ENCODE measurements around the gene VWCE. TPM values are rescaled to one million over a fixed set of nuclear protein-coding genes. Genes with fewer than 3 reads are reported as not detected.

The VWCE gene
- total and polyA plus RNA-seq, 5 donors from 2014 or later = 0.94 TPM; not detected in 4

DNA sequence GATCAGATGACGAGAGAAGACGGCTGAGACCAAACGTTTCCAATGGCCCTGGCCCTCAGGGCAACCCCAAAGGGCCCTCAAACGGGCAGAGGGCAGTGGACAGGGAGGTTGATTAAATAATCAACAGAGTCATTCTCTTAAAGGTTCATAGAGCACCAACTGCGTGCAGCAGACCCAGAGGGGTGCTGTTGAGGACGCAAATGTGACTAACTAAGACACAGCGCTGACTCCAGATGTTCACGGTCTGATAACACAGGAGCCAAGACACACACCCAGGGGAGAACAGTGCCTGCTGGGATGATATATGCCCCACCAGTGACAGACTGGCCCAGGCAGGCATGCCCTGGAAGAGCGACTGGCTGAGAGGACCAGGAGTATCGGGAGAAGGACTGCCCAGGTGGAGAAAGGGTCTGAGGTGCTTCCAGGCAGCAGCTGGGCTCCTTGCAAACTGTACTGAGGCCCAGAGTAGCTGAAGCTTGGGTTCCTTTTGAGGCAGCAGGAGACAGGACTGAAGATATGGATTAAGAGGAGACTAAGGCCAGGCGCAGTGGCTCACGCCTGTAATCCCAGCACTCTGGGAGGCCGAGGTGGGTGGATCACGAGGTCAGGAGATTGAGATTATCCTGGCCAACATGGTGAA lies 7.7 kb downstream of the VWCE start:
- Mint-ChIP-seq H3K27ac (no peak overlapping the region), H3K4me3 (no peak overlapping the region), H3K4me1 (peaks cover 0 to 1% (median 0%) of the 10 kb centered on the region in 4 donors), H3K27me3 (peaks cover 36% of the 10 kb centered on the region), H3K9me3 (peaks cover 0 to 5% (median 0%) of the 10 kb centered on the region in 7 donors), H3K36me3 (no peaks in the 10 kb centered on the region)
- ATAC-seq (ENCODE audit: low read depth in 2 of 2) = no peak
- H3K9me3 ChIP-seq (ENCODE audit: control insufficient read depth in 2 of 2, low read length in 2 of 2) = no peaks in the 10 kb centered on the region
- H3K27me3 ChIP-seq (ENCODE audit: control insufficient read depth, insufficient read depth, low read length) = peaks cover 2% of the 10 kb centered on the region
- no peaks in the 10 kb centered on the region for H3K36me3 ChIP-seq (ENCODE audit: control insufficient read depth, insufficient read depth, low read length)
- H3K27ac ChIP-seq (ENCODE audit: insufficient read depth, low read length, poor library complexity, severe bottlenecking) = no peak overlapping the region
- H3K4me3 ChIP-seq (ENCODE audit: low read depth, low read length) = no peak overlapping the region
- H3K4me1 ChIP-seq (ENCODE audit: control insufficient read depth, insufficient read depth, low read length, poor library complexity, severe bottlenecking) = no peaks in the 10 kb centered on the region
- DNase-seq = no peak

DNA sequence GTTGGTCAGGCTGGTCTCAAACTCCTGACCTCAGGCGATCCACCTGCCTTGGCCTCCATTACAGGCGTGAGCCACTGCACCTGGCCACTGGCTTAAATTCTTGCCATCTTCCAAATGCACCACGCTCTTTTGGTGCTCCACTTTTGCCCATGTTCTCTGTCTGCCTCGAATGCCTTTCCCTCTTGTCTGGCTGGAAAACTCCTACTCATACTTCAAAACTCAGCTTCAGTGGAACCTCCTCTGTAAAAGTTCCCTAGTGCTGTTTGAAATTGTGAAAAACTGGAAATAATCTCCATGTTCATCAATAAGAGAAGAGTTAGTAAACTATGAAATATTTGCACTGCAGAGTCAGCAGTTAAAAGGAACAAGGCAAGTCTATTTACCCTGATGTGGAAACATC lies 11.5 kb downstream of the VWCE start:
- DNase-seq (no peak), ATAC-seq (ENCODE audit: low read depth in 2 of 2) (no peak)
- H3K27ac ChIP-seq (ENCODE audit: insufficient read depth, low read length, poor library complexity, severe bottlenecking) = no peak overlapping the region
- no peaks in the 10 kb centered on the region for H3K36me3 ChIP-seq (ENCODE audit: control insufficient read depth, insufficient read depth, low read length)
- H3K4me3 Mint-ChIP-seq = no peak overlapping the region
- no peak overlapping the region for H3K27ac Mint-ChIP-seq
- H3K27me3 Mint-ChIP-seq = peaks cover 23% of the 10 kb centered on the region
- H3K4me1 ChIP-seq (ENCODE audit: control insufficient read depth, insufficient read depth, low read length, poor library complexity, severe bottlenecking) = no peaks in the 10 kb centered on the region
- no peaks in the 10 kb centered on the region for H3K36me3 Mint-ChIP-seq
- no peaks in the 10 kb centered on the region for H3K4me1 Mint-ChIP-seq
- no peaks in the 10 kb centered on the region for H3K9me3 ChIP-seq (ENCODE audit: control insufficient read depth in 2 of 2, low read length in 2 of 2)
- H3K9me3 Mint-ChIP-seq = peaks cover 0 to 4% (median 0%) of the 10 kb centered on the region in 7 donors
- H3K27me3 ChIP-seq (ENCODE audit: control insufficient read depth, insufficient read depth, low read length) = peaks cover 2% of the 10 kb centered on the region
- H3K4me3 ChIP-seq (ENCODE audit: low read depth, low read length) = no peak overlapping the region

DNA sequence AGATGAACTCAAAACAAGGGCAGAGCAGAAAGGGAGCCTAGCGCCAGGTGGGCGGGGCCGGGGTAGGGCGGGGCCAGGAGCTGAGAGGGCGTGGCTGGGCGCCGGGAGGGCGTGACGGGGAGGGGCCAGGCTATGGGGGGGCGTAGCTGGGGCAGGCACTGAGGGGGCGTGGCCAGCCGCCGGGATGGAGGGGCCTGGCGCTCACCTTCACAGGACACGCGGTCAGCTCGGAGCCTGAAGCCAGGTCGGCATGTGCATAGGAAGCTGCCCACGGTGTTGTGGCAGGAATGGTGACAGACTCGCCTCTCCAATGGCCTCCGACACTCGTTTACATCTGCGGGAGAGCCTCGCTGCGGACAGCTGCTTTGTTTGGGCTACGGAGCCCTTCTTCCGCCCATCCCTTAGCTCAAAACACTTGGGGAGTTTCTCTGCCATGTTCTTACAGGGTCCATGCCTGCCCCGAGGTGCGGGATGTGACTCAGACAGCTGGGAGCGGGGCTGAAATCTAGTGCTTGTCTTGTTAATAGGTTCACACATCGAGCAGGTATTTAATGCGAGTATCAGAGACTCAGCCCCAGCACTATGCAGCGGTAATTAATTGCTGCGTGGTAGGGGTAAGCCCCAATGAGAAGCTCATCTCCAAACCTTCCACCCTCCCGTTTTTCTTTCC lies 13.4 kb downstream of the VWCE start:
- peaks cover 2% of the 10 kb centered on the region for H3K27me3 ChIP-seq (ENCODE audit: control insufficient read depth, insufficient read depth, low read length)
- no peaks in the 10 kb centered on the region for H3K9me3 ChIP-seq (ENCODE audit: control insufficient read depth in 2 of 2, low read length in 2 of 2)
- H3K27ac Mint-ChIP-seq = no peak overlapping the region
- ATAC-seq (ENCODE audit: low read depth in 2 of 2) (no peak), DNase-seq (no peak)
- H3K27me3 Mint-ChIP-seq = peaks cover 28% of the 10 kb centered on the region
- H3K9me3 Mint-ChIP-seq = peaks cover 0 to 4% (median 0%) of the 10 kb centered on the region in 7 donors
- no peaks in the 10 kb centered on the region for H3K4me1 Mint-ChIP-seq
- no peaks in the 10 kb centered on the region for H3K4me1 ChIP-seq (ENCODE audit: control insufficient read depth, insufficient read depth, low read length, poor library complexity, severe bottlenecking)
- H3K27ac ChIP-seq (ENCODE audit: insufficient read depth, low read length, poor library complexity, severe bottlenecking) = no peak overlapping the region
- no peak overlapping the region for H3K4me3 Mint-ChIP-seq
- no peak overlapping the region for H3K4me3 ChIP-seq (ENCODE audit: low read depth, low read length)
- H3K36me3 Mint-ChIP-seq = no peaks in the 10 kb centered on the region
- H3K36me3 ChIP-seq (ENCODE audit: control insufficient read depth, insufficient read depth, low read length) = no peaks in the 10 kb centered on the region

DNA sequence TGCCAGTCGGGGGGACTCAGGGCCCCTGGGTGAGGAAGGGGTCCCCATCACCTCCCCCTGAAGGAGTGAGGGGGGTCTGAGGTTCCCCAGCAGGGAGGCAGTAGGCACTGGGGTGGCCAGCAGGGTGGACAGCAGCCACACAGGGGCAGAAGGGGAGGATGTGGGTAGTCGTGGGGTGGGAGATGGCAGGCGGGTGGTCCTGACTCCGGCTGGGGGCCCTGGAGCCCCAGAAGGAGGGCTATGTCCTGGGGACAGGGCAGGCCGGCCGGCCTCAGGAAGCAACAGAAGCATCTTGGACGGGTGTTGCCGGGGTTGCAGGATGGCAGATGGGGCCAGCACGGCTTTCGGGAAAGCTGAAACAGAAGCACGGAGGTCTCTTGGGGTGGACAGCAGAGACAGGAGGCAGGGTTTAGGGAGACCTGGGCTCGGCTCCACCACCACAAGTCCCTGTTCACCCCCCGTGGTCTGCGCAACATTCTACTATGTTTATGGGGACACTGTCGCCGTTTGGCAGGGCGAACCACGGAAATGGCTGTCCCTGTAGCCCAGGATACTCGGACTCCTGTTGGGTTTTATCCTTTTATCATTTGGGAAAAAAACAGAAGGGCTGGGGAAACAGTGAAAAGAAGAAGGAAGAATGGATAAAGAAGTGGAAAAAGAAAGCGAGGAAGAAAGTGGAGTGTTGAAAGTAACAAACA lies 14.1 kb downstream of the VWCE start:
- Mint-ChIP-seq H3K4me1 (no peaks in the 10 kb centered on the region), H3K9me3 (peaks cover 0 to 4% (median 0%) of the 10 kb centered on the region in 7 donors), H3K36me3 (no peaks in the 10 kb centered on the region), H3K27me3 (peaks cover 28% of the 10 kb centered on the region), H3K4me3 (no peak overlapping the region), H3K27ac (no peak overlapping the region)
- Histone ChIP-seq H3K36me3 (ENCODE audit: control insufficient read depth, insufficient read depth, low read length) (no peaks in the 10 kb centered on the region), H3K27me3 (ENCODE audit: control insufficient read depth, insufficient read depth, low read length) (peaks cover 2% of the 10 kb centered on the region), H3K4me1 (ENCODE audit: control insufficient read depth, insufficient read depth, low read length, poor library complexity, severe bottlenecking) (no peaks in the 10 kb centered on the region), H3K9me3 (ENCODE audit: control insufficient read depth in 2 of 2, low read length in 2 of 2) (no peaks in the 10 kb centered on the region), H3K4me3 (ENCODE audit: low read depth, low read length) (no peak overlapping the region), H3K27ac (ENCODE audit: insufficient read depth, low read length, poor library complexity, severe bottlenecking) (no peak overlapping the region)
- ATAC-seq (ENCODE audit: low read depth in 2 of 2) (no peak), DNase-seq (no peak)

DNA sequence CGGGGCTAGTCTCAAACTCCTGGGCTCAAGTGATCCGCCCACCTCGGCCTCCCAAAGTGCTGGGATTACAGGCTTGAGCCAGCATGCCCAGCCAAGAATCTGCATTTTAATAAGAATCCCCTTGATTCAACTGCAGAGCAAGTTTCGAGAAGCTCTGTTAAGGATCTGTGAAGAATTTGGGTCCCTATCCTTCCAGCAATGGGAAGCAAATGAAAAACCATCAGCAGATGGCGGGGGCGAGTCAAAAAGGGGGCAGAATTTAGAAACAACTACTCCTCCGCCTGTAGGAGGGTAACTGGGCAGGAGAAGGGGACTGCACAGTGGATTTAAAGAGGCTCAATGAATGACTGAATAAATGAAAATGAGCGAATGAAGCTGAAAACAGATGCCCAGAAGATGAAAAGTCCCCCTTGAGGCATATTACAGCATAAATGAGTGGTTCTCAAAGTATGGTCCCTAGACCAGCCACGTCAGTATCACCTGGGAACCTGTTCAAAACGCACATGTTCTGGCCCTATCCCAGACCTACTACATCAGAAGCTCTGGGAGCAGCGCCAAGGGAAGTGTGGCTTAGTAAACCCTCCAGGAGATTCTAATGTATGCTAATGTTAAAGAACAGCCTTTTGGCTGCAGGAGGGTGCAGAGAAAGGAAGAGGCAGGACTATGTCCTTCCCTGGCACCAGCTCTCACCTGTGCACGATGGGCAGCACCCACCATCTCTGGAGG lies 15.0 kb downstream of the VWCE start:
- no peak for ATAC-seq (ENCODE audit: low read depth in 2 of 2)
- H3K4me3 Mint-ChIP-seq = no peak overlapping the region

DNA sequence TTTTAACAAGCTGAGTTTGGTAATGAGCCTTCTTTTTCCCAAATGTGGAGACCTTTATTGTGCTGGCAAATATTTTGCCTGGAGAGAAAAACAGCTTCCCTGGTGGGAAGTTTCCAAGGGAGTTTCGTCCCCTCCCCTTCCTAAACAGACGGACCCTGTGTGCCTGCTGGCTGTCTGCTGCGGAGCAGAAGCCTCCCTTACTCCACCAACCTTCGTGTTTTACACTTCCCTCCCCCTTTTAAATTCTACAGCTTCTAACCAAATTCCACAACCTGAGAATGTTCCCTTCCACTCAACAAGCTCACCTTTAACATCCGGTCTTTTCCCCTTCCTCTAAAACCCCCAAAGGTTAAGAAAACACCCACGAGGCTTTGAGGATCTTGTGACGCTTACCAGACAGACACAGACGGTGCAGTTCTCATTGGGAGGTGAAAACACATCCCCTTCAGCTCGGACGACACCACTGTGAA lies 17.1 kb downstream of the VWCE start:
- Histone ChIP-seq H3K4me3 (ENCODE audit: low read depth, low read length) (no peak overlapping the region), H3K4me1 (ENCODE audit: control insufficient read depth, insufficient read depth, low read length, poor library complexity, severe bottlenecking) (no peaks in the 10 kb centered on the region), H3K36me3 (ENCODE audit: control insufficient read depth, insufficient read depth, low read length) (no peaks in the 10 kb centered on the region), H3K9me3 (ENCODE audit: control insufficient read depth in 2 of 2, low read length in 2 of 2) (no peaks in the 10 kb centered on the region), H3K27me3 (ENCODE audit: control insufficient read depth, insufficient read depth, low read length) (no peaks in the 10 kb centered on the region), H3K27ac (ENCODE audit: insufficient read depth, low read length, poor library complexity, severe bottlenecking) (no peak overlapping the region)
- Mint-ChIP-seq H3K4me1 (no peaks in the 10 kb centered on the region), H3K27me3 (peaks cover 19% of the 10 kb centered on the region), H3K27ac (no peak overlapping the region), H3K36me3 (no peaks in the 10 kb centered on the region), H3K4me3 (no peak overlapping the region), H3K9me3 (peaks cover 0 to 4% (median 0%) of the 10 kb centered on the region in 7 donors)
- ATAC-seq (ENCODE audit: low read depth in 2 of 2) (no peak), DNase-seq (no peak)

More for the DNA sequence above, 15.0 kb downstream of the VWCE start:
- H3K27ac ChIP-seq (ENCODE audit: insufficient read depth, low read length, poor library complexity, severe bottlenecking) = no peak overlapping the region
- H3K9me3 ChIP-seq (ENCODE audit: control insufficient read depth in 2 of 2, low read length in 2 of 2) = no peaks in the 10 kb centered on the region
- no peak overlapping the region for H3K4me3 ChIP-seq (ENCODE audit: low read depth, low read length)
- H3K27me3 ChIP-seq (ENCODE audit: control insufficient read depth, insufficient read depth, low read length) = peaks cover 2% of the 10 kb centered on the region
- DNase-seq = no peak
- no peaks in the 10 kb centered on the region for H3K4me1 ChIP-seq (ENCODE audit: control insufficient read depth, insufficient read depth, low read length, poor library complexity, severe bottlenecking)
- H3K36me3 ChIP-seq (ENCODE audit: control insufficient read depth, insufficient read depth, low read length) = no peaks in the 10 kb centered on the region
- no peaks in the 10 kb centered on the region for H3K36me3 Mint-ChIP-seq
- H3K27me3 Mint-ChIP-seq = peaks cover 28% of the 10 kb centered on the region
- no peak overlapping the region for H3K27ac Mint-ChIP-seq
- H3K9me3 Mint-ChIP-seq = peaks cover 0 to 4% (median 0%) of the 10 kb centered on the region in 7 donors
- H3K4me1 Mint-ChIP-seq = no peaks in the 10 kb centered on the region

DNA sequence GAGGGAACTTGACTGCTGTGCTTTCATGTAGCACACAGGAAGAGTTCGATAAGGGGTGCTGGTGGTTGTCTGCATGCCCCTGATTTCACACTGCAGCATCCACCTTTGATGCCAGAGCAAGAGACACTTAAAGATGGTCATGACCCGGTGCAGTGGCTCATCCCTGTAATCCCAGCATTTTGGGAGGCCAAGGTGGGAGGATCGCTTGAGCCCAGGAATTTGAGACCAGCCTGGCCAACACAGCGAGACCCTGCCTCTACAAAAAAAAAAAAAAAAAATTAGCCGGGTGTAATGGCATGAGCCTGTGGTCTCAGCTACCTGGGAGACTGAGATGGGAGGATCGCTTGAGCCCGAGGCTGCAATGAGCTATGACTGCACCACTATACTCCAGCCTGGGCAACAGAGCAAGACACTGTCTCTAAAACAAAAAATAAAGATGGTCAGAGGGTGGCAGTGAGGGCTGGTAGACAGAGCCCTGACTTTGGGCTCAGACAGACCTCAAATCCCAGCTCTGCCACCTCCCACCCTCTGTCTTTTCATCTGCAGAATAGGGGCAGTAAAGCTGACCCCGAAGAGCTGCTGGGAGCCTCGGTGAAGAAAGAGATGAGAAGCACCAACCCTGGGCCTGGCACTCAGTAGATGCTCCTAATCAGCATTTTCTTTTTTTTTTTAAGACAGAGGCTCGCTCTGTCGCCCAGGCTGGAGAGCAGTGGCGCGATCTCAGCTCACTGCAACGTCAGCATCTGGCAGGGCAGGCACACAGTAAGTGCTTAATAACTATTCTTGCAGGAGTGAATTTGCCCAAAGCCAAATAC lies 17.7 kb downstream of the VWCE start:
- DNase-seq (no peak), ATAC-seq (ENCODE audit: low read depth in 2 of 2) (no peak)
- no peak overlapping the region for H3K27ac ChIP-seq (ENCODE audit: insufficient read depth, low read length, poor library complexity, severe bottlenecking)
- peaks cover 14% of the 10 kb centered on the region for H3K27me3 Mint-ChIP-seq
- H3K4me3 Mint-ChIP-seq = no peak overlapping the region
- H3K27ac Mint-ChIP-seq = no peak overlapping the region
- peaks cover 0 to 4% (median 0%) of the 10 kb centered on the region in 7 donors for H3K9me3 Mint-ChIP-seq
- H3K9me3 ChIP-seq (ENCODE audit: control insufficient read depth in 2 of 2, low read length in 2 of 2) = no peaks in the 10 kb centered on the region
- no peaks in the 10 kb centered on the region for H3K36me3 ChIP-seq (ENCODE audit: control insufficient read depth, insufficient read depth, low read length)
- no peaks in the 10 kb centered on the region for H3K4me1 Mint-ChIP-seq
- no peak overlapping the region for H3K4me3 ChIP-seq (ENCODE audit: low read depth, low read length)
- H3K27me3 ChIP-seq (ENCODE audit: control insufficient read depth, insufficient read depth, low read length) = no peaks in the 10 kb centered on the region
- no peaks in the 10 kb centered on the region for H3K36me3 Mint-ChIP-seq
- H3K4me1 ChIP-seq (ENCODE audit: control insufficient read depth, insufficient read depth, low read length, poor library complexity, severe bottlenecking) = no peaks in the 10 kb centered on the region
